NCI-H146 (cell line): Measurements from ENCODE around the gene AOPEP.

Experiments used
- DNase-seq: peaks from one replicate; lab custom pipeline; 2025; lab: John Stamatoyannopoulos, UW

Gene AOPEP, protein sequence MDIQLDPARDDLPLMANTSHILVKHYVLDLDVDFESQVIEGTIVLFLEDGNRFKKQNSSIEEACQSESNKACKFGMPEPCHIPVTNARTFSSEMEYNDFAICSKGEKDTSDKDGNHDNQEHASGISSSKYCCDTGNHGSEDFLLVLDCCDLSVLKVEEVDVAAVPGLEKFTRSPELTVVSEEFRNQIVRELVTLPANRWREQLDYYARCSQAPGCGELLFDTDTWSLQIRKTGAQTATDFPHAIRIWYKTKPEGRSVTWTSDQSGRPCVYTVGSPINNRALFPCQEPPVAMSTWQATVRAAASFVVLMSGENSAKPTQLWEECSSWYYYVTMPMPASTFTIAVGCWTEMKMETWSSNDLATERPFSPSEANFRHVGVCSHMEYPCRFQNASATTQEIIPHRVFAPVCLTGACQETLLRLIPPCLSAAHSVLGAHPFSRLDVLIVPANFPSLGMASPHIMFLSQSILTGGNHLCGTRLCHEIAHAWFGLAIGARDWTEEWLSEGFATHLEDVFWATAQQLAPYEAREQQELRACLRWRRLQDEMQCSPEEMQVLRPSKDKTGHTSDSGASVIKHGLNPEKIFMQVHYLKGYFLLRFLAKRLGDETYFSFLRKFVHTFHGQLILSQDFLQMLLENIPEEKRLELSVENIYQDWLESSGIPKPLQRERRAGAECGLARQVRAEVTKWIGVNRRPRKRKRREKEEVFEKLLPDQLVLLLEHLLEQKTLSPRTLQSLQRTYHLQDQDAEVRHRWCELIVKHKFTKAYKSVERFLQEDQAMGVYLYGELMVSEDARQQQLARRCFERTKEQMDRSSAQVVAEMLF

DNA sequence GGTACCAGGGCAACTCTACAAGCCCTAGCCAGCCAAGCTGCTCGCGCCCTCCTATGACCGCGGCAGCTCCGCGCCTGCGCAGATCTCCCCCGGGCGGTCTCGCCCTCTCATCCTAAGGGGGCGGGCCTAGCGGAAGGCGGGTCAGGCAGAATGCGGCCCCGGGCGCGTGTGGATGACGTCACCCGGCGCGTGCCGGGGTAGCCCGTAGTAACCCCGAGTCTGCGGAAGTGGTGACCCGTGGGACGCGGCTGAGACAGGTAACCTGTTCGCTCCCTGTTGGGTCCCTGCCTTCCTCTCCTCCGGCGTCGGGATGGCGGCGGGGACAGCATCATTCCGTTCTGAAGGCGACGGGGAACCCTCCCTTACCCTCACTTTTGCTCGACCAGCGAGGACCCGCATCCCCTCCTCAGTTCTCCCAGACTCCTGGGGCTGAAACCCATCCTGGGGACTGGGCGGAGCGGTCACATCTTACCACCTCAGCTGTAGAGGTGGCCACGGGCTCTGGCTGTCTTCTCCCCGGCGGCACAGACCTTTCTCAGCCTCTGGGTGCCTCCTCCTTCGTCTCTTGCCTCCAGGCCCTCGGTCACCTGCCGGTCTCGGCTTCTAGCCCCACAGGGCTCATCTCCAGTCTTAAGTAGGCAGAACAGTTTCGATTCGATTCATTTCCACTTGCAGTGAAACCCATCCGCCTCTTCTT is at the start of gene AOPEP:
TSS of gene AOPEP (plus strand) at position 205 of the 697 bp plus-strand sequence. CDS start 33,085 bp downstream, outside the sequence.
- peak; percentile 93 for DNase-seq

DNA sequence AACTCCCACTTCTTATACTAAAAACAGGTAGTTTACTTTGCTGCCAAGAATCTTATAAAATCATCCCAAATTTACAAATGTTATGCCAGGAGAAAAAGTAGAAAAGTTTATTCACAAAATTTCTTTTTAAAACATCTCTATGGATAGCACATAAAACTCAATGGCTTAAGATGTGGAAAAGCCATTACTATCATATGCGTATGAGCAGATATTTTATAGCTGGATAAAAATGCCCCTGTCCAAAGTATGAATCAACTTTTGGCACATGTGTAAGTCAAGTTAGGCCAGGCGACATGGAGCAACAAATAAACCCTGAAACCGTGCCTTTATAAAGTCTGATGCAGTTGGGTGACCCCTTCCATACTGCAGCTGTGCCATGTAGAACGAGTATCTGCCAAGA is 48.6 kb upstream of the AOPEP start:
- DNase-seq, result no peak

DNA sequence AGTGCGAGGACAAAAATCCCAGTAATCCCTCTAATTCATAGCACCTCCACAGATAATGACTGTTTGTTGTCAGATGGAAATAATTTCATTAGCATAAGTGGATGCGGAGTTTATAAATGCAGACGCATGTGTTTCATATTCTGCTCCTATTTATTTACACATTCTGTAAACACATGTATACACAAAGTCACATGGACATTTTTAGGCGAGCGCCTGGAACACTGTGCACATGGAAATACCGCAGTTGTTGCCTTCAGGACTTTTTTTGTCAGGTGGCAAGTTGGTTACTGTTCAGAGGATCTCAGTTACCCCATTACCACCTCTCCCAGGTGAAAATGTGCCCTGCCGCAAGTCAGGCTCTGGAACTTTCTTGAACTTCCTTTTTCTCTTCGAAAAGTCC is 46.9 kb upstream of the AOPEP start:
- DNase-seq, result no peak

DNA sequence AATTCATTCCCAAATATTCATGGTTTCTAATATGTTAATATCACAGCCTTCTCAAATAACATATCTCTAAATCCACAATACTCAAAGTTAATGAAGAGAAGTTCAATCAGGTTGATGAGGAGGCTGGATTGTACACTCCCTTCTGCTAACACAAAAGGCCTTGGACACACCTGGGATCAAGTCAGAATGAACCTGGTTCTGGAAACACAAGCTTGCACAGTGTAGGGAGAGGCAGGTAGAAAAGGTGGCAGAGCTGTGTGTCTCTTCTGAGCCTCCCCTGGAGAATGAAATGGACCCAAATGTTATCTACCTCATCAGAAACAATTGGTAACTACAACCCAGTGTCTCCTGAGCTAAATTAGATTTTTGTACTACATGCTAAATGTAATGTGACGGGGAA is 46.5 kb upstream of the AOPEP start:
- DNase-seq, result no peak

DNA sequence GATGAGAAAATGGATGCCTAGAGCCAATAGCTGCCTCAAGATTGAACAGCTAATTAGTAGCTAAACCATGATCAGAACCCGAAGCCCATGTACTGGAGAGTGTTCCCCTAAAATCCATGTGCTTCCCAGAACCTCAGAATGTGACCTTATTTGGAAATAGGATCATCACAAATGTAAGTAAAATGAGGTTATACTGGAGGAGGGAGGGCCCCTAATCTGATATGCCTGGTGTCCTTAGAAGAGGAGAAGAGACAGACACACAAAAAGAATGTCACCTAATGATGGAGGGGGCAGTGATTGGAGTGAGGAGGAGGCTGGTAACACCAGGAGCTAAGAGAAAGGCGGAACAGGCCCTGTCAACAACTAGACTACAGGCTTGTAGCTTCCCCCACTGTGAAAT is 45.9 kb upstream of the AOPEP start:
- no peak for DNase-seq

DNA sequence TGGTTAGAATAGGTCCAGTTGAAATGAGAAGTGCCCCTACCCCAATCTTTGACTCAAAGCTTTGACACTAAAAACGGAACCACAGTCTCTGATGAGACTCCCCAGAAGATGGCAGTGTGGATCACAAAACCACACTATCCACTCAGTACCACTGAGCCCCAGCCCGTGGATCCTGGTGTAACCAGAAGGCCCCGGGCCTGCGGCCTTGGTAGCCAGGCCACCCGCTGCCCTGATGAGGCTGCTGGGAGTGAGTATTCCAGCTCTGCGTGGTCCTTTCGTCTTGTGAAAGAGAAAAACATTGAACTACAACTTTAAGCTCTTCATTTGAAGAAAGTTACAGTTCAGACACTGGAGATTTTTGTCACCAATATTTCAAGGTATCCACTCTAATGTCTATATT is 45.0 kb upstream of the AOPEP start:
- DNase-seq, result peak; percentile 64

DNA sequence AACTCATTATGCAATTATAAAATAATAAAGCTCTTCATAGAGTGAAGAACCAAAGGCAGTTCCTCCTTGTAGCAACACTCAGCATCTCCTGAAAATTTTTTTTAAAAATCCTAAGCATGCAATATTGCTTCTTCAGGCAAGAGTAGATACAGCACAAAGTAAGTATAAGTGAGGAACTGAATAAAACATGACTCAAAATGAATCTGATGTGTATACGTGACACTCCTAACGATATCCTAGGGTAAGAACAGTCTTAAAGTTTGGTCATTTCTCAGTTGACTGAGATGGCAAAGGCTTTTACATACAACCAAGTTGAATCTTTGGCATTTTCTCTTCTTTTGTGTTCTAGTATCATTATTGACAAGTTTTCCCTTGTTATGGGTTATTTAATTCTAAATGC is 41.1 kb upstream of the AOPEP start:
- DNase-seq, result no peak

DNA sequence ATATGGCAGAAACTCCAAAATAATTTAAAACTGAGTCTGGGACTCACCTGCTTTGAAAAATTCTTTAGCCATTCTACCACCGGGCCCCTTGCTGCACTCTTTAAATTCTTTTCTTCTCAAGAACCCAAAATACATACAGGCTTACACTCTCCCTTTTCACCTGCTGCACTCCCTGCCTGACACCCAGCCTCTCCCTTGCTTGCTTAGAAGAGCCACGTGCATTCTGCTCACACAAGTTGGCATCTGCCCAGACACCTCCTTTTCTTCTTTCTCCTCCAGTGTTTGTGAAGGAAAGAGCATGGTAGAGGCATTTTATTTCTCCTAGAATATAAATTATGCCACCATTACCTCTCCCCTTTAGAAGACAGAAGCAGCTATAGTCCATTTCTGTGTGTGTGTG is 39.0 kb upstream of the AOPEP start:
- DNase-seq, result no peak

DNA sequence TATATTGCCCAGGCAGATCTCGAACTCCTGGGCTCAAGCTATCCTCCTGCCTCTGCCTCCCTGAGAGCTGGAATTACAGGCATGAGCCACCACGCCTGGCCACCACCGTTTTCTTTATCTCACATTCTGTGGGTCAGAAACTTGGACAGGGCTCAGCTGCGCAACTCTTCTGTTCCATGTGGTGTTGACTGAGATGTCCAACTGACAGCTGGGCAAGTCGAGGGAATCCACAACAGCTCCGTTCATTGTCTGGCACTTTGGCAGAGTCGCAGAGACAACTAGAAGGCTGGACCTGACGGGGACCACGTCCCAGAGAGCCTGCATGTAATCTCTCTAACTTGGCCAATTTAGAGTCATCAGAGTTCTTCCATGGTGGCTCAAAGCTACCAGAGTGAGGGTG is 36.2 kb upstream of the AOPEP start:
- no peak for DNase-seq

DNA sequence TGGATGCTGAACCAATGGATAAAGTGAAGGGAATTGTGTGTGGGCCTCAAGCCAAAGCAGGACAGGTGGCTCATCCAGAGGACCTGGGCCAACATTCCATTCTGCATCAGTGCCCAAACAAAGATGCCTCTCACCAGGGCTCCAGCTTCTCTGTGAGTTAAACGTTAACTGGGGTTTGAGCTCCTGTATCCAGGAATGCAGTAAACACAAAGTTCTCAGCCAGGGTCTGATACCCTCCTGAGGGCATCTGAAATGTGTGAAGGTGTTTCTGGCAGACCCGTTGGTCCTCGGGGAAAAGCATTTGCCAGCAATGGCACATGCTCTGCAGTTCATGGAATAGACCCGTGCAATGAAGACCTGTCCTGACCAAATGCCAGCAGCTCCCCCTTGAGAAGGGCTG is 33.9 kb upstream of the AOPEP start:
- DNase-seq, result peak; percentile 74

DNA sequence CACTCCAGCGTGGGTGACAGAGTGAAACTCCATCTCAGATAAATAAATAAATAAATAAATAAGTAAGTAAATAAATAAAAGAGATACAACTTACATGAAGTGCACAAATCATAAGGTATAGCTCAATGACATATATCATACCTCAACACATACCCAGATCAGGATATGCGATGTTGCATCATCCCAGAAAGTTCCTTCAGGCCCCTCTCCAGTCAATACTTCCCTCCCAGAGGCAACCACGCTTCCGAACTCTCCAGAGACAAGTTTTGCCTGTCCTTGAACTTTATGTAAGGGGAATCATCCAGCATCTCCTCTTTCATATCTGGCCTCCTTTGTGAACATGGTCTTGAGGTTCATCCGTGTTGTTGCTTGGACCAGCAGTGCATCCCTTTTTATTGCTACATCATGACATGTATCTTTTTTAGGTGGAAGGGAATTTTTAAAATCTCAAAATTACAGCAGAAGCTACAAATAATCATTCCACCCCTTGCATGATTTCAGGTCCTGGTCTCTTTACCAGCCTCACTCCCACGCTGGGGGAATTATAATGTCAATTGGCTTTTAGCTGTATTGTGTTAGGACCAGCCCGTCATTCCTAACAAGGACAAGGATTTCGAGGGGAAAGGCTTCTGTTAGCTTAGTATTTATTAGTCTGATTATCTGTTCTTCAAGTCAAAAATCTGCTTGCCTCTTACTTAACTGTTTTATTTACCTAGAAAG is 32.9 kb upstream of the AOPEP start:
- DNase-seq, result peak; percentile 42

DNA sequence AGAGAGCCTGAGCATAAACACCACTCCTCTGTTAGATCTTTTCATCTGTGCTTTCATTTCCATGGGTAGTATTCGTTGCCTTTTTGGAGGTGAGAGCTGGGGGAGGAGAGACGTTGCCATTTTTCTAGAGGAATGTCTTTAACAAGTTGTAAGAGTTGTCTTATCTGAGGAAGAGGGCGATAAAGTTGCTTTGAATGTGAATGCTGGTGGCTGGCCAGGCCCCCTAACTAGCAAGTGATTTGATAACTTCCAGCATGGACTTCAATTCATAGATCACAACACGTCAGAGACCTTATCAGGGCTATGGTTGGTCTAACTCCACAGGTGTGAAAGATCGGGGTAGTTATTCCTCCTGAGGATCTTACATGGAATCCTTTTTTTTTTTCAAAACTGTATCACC is 30.0 kb upstream of the AOPEP start:
- no peak for DNase-seq

DNA sequence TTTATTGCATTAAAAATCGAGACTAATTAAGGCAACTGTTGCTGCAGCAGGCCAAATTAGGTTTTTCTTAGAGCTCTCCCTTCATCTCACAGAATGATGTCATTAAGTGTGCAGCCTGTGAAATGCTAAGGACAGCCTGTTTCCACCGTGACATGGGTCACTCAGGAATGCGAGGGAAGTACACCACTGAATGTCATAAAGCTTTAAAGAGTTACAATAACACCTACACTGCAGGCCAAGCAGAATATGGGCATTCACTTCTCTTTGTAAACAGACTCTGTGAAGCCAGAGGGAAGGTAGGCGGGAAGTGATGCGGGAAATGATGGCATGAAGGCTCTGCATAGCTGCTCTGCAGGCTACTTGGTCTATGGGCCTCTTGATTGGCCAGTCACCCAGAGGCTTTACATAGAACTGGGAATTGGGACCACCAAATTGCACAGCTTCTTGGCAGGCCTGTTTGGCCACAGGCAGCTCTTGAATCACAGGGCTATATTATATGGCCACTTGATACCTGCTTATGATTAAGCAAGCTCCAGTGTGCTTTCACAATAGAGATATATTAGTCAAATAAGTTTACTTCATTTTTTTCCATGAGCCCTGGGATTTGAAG is 28.4 kb upstream of the AOPEP start:
- DNase-seq, result no peak

DNA sequence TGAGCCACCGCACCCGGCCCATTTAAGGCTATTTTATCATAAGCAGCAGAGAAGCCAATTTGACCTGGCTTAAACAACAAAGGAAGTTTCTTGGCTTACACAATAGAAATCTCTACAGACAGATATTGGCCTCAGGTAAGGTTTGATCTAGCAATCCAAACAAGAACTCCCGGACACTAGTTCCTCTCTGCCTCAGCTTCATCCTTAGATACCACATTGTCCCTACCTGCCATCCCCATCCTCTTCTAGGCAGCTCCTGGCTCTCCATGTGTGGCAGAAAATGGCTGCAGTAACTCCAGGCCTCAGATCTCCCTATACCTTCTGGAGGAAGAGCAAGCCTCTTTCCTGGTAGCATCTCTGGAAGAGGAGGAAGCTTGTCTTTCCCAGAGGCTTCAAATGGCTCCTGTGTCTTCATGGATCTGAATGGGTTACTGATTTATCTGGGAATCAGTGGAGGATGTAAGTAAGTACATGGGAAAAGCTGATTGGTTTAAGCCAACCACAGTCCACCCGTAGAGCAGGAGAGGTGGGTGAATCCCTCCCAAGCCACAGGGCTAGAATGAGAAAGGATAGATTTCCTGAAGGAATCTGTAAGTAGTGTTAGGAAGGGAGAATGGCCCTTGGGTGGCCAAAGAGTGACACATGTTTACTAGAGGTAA is 26.7 kb upstream of the AOPEP start:
- no peak for DNase-seq

DNA sequence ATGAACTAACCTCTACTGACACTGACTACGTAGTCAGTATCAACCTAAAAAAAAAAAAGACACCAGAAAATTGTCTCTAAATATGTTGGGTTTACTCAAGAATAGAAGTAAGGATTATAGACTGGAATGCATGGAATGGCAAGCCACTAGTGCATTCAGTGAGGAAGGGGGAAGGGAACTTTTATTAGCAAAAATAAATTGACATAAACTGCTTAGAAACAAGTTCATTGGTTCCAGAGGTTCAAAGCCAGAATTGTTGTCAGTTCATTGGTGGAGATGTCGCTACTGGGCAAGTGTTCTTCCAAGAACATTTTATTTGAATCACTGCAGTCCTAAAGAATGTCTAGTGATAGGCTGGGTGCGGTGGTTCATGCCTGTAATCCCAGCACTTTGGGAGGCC is 26.1 kb upstream of the AOPEP start:
- DNase-seq, result no peak

DNA sequence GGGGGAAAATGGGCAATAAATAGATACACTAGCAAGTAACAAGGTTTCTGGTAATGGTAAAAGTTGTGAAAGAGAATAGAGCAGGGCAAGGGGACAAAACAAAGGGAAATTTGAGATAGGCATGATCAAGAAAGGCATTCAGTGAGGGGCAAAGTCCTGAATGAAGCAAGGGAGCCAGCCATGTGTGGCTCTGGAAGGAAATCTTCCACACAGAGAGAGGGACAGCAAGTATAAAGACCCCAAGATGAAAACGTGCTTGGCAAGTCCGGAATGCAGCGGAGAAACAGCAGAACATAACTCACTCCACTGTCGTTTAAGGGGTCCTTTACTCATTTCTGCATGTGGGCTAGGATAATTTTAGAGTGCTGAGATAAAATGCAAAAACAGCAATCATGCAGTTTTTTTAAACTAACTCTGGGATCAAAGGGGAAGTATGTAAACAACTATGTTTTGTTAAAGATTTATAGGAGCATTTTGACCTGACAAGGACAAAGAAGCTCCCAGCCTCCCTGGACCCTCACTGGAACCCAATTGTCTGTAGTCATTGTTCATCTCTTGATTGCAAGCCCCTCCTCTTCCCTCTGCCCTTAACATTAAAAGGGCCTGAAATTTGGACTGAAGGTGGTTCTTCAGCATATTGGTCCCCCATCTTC is 22.9 kb upstream of the AOPEP start:
- no peak for DNase-seq

DNA sequence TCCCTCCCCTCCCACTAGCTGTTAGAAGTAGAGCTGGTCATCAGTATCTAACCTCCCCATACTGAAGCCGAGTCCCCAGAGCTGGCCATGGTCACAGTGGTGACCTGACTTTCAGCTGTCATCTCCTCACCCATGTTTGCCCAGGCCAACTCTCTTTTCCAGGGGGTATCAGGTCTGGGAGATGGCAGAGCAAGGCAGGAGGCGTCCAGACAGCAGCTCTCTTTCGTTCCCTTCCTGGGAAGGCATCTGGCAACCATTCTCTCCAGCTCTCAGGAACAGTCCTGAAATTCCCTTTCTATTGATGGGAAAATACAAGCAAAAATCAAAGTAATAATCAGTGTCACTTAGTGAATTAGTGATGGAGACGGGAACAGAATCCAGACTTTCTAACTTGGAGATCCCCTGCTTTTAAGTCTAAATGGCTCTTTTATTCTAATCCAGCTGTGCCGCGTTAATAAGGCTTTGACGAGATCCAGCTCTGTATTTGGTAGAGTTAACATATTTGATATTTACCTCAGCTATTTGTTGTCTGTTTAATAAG is 21.3 kb upstream of the AOPEP start:
- DNase-seq, result no peak

DNA sequence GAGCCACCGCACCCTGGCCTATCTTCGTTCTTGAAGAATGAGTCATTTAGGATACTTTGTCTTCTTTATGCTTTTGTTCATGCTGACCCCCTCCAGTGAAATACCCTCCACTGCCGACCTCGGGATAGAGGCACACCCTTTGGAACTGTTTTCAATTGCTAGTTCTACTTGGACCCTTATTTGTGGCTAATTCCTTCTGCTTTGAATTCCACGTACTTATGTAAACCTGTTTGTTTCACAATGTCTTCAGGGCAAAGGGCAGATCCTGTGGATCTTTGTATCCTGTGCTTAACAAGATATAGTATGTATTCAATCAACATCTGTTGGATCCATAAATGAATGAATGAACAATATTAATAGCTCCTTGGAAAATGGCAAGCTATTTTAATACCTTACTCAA is 19.6 kb upstream of the AOPEP start:
- DNase-seq, result no peak

DNA sequence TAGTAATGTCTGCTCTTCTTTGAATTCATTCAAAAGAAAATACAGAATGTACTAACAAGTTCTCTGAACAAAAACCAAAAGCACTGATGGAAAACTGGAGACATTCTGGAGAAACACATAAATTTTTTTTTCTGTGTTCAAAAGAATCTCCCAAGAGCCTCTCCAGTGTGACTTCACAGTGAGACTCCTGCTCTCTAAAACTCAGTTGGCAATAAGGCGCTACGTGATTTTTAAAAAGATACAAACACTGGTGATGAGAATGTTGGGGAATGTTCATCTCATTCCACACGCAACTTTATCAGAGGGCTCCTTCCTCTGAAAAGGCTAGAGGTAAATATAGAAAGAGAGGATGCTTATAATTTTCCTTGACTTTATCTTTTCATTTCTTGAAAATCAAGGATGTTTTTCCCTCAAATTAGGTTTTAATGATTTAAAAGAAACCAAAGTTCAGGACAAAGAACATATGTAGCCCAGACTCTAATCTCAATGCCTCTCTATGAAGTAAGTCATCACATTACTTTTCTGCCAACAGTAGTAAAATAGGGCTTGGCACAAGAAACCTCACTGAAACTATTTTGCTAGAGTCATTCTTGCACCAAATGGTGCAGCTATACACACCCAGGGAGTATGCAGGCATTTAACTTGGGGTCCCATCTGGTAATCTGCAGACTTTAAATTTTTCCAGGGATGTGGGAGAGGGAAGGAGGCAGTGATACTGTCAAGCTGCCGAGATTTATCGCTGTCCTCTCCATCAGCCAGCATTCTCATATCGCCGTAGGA is 12.9 kb upstream of the AOPEP start:
- no peak for DNase-seq

DNA sequence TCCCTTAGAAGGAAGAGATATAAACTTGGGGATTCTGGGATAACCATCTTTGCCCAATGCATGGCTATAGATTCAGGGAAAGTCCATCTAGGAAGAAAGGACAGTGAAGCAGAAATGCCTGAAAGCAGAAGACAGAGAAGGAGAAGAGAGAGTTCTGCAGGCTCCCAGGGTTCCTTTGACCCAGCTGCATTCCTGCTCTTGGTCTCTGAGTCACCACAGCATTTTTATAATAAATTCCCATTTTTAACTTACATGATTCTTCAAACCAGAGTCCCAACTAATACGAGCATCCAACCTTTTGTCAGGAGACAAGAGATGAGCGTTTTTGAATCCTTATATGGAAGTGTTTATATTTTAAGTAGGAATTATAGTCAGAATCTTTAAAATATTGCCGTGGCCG is 12.0 kb upstream of the AOPEP start:
- no peak for DNase-seq
